Anterior cingulate cortex (tissue), 58 donors: ENCODE data around the gene SLMAP.

Source experiments
- DNase-seq, 58 donors: peaks; one replicate each; lab custom pipeline; 2025; lab: John Stamatoyannopoulos, UW

The SLMAP gene, protein sequence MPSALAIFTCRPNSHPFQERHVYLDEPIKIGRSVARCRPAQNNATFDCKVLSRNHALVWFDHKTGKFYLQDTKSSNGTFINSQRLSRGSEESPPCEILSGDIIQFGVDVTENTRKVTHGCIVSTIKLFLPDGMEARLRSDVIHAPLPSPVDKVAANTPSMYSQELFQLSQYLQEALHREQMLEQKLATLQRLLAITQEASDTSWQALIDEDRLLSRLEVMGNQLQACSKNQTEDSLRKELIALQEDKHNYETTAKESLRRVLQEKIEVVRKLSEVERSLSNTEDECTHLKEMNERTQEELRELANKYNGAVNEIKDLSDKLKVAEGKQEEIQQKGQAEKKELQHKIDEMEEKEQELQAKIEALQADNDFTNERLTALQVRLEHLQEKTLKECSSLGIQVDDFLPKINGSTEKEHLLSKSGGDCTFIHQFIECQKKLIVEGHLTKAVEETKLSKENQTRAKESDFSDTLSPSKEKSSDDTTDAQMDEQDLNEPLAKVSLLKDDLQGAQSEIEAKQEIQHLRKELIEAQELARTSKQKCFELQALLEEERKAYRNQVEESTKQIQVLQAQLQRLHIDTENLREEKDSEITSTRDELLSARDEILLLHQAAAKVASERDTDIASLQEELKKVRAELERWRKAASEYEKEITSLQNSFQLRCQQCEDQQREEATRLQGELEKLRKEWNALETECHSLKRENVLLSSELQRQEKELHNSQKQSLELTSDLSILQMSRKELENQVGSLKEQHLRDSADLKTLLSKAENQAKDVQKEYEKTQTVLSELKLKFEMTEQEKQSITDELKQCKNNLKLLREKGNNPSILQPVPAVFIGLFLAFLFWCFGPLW

GRCh38 chr3:57755741-57756527 lies at the start of gene SLMAP:
Gene SLMAP, plus strand, starts transcription at chr3:57756309. Its CDS starts 1,343 bp downstream, at chr3:57757652.
- peak; percentile 43 to 98 (median 94) for DNase-seq

DNA sequence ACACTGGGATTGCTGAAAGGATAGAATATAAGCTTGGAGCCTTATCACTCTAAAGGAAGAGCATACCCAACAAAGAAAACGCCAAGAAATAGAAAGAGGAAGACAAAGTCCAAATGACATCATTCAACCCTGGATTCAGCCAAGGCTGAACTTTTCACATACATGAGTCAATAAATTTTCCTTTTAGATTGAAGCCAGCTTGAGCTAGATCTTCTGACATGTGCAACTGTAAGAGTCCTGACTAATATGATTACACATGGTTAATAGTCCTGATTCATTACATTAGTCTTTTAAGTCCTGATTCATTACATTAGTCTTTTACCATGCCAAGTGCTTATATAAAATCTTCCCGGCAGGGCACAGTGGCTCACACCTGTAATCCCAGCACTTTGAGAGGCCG lies 49.6 kb upstream of the SLMAP start:
- DNase-seq, result no peak

DNA sequence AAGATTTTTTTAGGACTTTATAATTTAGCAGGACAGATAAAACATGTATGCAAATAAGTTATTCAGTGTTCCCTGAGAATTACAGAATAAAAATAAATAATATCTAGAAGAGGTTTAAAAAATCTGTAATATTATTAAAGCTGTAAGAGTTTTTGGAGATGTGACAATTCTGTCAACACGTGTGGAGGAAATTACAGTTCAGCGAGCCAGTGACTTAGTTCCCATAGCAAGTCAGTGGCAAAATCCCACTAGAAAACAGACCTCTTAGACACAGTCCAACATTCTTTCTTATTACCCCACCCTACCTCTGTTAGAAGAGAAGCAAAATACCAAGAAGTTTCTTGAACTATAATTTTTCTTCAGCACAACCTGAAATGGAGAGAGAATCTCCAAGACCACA lies 47.1 kb upstream of the SLMAP start:
- DNase-seq, result no peak

DNA sequence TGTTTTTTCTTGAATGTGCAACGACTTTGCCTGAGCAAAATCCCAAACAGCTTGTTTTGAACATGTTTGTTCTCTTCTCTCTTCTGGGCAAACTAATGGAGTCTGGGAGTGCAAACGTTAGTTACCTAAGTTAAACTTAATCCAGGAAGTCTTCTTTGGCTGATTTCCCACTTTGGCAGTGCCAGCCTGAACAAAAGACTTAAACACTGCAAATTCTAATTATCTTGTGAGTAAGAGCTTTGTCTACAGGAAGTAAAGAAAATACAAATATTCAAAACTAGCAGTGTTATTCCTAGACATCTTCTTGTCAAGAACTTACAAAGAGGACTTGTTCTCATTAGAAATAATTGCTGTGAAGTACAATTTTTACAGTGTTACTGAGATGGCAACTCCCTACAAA lies 46.5 kb upstream of the SLMAP start:
- no peak for DNase-seq

DNA sequence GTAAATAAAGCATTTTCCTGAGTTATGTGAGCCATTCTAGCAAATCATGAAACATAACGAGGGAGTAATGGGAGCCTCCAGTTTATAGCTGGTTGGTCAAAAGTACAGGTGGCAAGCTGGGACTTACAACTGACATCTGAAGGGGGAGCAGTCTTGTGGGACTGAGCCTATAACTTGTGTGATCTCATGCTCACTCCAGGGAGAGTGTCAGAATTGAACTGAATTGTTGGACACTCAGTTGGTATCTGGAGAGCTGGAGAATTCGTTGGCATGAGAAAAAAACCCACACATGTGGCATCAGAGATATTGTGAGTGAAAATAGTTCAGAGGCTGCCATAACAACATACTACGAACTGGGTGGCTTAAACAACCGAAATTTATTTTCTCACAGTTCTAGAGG lies 40.4 kb upstream of the SLMAP start:
- no peak for DNase-seq

- no peak for DNase-seq
Measured at GRCh38 chr3:57717205-57717868, 38.8 kb upstream of the SLMAP start.

DNA sequence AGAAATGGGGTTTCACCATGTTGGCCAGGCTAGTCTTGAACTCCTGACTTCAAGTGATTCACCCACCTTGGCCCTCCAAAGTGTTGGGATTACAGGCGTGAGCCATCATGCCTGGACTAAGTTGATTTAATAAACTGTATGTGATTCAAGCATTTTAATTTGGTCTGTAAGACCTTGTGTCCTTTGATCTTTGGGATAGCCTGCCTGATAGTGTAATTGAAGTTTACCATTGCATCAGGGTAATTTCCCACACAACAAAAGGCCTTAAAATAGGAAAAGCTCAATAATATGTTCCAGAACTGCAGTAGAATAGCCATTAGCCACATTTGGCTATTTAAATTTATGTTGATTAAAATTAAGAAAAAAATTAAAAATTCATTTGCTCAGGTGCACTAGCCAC lies 38.0 kb upstream of the SLMAP start:
- DNase-seq, result no peak

DNA sequence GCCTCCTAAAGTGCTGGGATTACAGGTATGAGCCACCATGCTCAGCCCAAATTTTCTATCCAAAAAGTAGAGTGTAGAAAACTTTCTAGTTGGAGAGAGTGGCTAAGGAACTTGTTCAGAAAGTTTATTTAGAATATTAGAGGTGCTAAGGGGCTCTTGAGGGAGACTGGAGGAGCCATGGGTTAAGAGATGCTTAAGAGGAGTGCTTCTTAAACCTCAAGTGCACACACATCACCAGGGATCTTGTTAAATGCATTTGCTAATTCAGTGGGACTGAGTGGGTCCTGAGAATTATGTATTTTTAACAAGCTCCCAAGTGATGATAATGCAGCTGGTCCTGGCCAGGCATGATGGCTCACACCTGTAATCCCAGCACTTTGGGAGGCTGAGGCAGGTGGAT lies 29.7 kb upstream of the SLMAP start:
- no peak for DNase-seq

DNA sequence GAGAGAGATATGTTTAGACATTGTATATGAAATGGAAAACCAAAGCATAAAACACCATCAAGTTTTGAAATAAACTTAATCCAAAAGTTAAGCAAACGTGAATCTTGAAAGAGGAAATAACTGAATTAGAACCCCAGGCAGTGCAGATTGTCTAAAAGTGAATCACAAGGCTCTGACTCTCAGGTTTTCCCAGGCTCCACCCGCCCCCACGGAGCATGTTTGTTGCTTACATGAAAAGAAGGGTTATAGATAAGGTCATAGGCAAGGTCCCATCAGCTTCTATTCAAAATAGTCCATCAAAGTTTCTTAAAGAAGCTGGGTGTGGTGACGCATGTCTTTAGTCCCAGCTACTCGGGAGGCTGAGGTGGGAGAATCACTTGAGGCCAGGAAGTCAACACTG lies 29.0 kb upstream of the SLMAP start:
- DNase-seq, result no peak

GRCh38 chr3:57729334-57730045 lies 26.6 kb upstream of the SLMAP start:
- no peak for DNase-seq

DNA sequence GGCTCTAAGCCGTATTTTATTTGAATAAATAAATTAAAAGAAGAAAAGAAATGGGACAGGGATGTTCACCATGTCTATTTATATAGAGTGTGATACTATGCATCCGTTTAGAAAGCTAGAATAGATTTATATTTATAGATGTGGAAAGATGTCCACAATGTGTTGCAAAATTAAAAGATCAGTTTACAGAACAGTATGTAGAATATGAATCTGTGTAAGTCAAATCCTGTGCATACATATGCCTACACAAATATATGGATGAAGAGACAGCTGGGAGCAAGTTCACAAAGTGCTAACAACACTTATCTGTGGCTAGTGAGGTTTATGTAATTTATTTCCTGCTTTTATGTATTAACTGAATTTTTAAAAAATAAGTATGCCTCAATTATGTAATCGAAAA lies 25.4 kb upstream of the SLMAP start:
- DNase-seq, result no peak

- DNase-seq, result no peak
Measured at GRCh38 chr3:57731311-57731710, 24.8 kb upstream of the SLMAP start.

DNA sequence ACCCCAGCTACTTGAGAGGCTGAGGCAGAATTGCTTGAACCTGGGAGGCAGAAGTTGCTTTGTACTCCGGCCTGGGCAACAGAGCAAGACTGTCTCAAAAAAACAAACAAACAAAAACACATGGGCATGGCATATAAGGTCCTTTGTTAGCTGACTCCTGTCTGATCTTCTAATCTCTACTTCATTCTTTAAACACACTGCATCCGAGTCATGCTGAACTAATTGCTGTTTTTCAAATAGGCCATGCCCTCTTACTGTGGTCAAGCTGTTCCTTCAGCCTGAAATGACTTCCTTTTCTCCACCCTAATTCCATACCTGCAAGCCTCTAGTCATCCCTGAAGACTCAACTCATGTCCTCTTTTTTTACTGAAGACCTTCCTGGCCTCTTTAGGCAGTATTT lies 22.3 kb upstream of the SLMAP start:
- no peak for DNase-seq

GRCh38 chr3:57735405-57735804 lies 20.7 kb upstream of the SLMAP start:
- DNase-seq, result no peak

DNA sequence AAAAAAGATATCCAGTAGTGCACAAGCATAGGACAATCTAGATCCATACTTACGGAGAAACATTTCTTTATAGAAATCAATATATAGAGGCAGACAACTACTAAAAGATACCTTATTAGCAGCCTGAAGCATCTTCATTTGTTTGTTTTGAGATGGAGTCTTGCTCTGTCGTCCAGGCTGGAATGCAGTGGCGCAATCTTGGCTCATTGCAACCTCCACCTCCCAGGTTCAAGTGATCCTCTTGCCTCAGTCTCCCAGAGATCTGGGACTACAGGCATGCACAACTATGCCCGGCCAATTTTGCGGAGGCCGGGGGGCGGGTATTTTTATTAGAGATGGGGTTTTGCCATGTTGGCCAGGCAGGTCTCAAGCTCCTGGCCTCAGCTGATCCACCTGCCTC lies 18.3 kb upstream of the SLMAP start:
- DNase-seq, result no peak

GRCh38 chr3:57738391-57738790 lies 17.7 kb upstream of the SLMAP start:
- no peak for DNase-seq

DNA sequence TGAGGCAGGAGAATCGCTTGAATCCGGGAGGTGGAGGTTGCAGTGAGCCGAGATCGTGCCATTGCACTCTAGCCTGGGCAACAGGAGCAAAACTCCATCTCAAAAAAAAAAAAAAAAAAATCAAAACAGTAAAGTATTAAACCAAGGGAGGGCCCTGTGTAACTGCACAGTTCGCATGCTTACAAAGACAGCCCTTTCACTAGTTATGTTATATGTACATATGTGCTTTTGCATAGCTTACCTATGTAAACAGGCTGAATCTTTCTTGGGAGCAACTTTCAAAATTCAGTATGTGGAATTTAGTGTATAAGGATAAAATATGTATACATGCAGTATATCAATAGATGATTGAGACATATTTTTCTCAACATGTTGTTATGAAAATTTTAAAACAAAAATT lies 16.1 kb upstream of the SLMAP start:
- DNase-seq, result no peak

DNA sequence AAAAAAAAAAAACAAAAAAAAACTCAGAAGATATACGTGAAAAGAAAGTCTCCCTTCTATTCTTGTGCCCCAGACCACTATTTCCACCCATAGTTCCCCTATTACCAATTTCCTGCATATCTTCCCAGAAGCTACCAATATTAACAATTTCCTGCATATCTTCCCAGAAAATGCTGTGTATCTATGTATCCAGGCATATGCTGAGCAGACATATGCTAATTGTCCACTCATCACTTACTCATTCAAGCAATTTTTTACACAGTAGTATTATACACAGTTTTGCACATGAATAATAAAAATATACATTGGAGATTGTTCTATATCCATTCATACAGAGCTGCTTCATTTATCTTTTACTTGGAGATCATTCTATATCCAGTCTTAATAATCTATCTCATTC lies 12.6 kb upstream of the SLMAP start:
- DNase-seq, result no peak

DNA sequence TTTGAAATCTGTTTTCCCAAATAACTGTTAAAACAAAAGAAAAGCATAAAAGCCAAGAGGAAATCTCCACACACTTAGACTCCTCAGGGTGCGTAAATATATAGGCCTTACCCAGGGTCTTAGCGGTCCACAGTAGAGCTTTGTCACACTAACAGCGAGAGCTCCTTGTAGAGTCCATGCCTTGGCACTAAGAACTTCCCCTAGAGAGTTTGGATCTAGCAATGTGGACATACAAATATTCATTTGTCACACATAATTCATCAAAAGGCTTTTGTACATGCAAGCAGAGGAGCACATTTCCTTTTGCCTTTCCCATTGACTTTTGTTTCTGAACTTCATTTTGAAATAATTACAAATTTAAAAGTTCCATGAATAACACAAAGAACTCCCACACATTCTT lies 11.0 kb upstream of the SLMAP start:
- no peak for DNase-seq
